ENCODE measurements around the gene SEC61G.

Gene SEC61G

GRCh38 chr7:54719974-54720373 lies 39.0 kb downstream of the SEC61G start:
- Histone ChIP-seq H4K20me1 (ENCODE audit: low read depth, low read length) (no peaks in the 10 kb centered on the region), H3K79me2 (ENCODE audit: insufficient read depth, low read length) (no peaks in the 10 kb centered on the region), H3K27me3 (ENCODE audit: low read length) (no peaks in the 10 kb centered on the region), H3K36me3 (ENCODE audit: low read length) (no peaks in the 10 kb centered on the region), H3K9me2 (replicated peaks; ENCODE audit: insufficient read depth, low read length) (no peaks in the 10 kb centered on the region), H3K4me2 (ENCODE audit: low read depth, low read length, poor library complexity, severe bottlenecking) (no peak overlapping the region), H3K27ac (ENCODE audit: low read depth, low read length) (no peak overlapping the region), H3K9me3 (ENCODE audit: insufficient read depth, low read length) (no peaks in the 10 kb centered on the region), H2AFZ (ENCODE audit: low read depth, low read length, severe bottlenecking) (no peak overlapping the region), H3K4me3 (ENCODE audit: insufficient read depth, low read length, poor library complexity, severe bottlenecking) (no peak overlapping the region), H3F3A (ENCODE audit: insufficient read depth) (no peaks in the 10 kb centered on the region), H3K9ac (ENCODE audit: low read length) (no peak overlapping the region)
- TF ChIP-seq EZH2phosphoT487 (conservative IDR thresholded peaks at IDR 0.05; ENCODE audit: low read length) (no peak), CTCF (IDR thresholded peaks at IDR 0.05; ENCODE audit: insufficient read depth, low read length, poor library complexity, severe bottlenecking) (no peak)

- Histone ChIP-seq H3K9me2 (replicated peaks; ENCODE audit: insufficient read depth, low read length) (no peaks in the 10 kb centered on the region), H3K9me3 (ENCODE audit: insufficient read depth, low read length) (no peaks in the 10 kb centered on the region), H3F3A (ENCODE audit: insufficient read depth) (no peaks in the 10 kb centered on the region), H3K4me3 (ENCODE audit: insufficient read depth, low read length, poor library complexity, severe bottlenecking) (no peak overlapping the region), H3K27ac (ENCODE audit: low read depth, low read length) (no peak overlapping the region), H4K20me1 (ENCODE audit: low read depth, low read length) (no peaks in the 10 kb centered on the region), H3K79me2 (ENCODE audit: insufficient read depth, low read length) (no peaks in the 10 kb centered on the region), H3K27me3 (ENCODE audit: low read length) (no peaks in the 10 kb centered on the region), H2AFZ (ENCODE audit: low read depth, low read length, severe bottlenecking) (no peak overlapping the region), H3K4me2 (ENCODE audit: low read depth, low read length, poor library complexity, severe bottlenecking) (no peak overlapping the region), H3K9ac (ENCODE audit: low read length) (no peak overlapping the region), H3K36me3 (ENCODE audit: low read length) (no peaks in the 10 kb centered on the region)
- TF ChIP-seq CTCF (IDR thresholded peaks at IDR 0.05; ENCODE audit: insufficient read depth, low read length, poor library complexity, severe bottlenecking), result no peak
- no peak for TF ChIP-seq EZH2phosphoT487 (conservative IDR thresholded peaks at IDR 0.05; ENCODE audit: low read length)
Measured at GRCh38 chr7:54719425-54719824, 39.6 kb downstream of the SEC61G start.

- 0 out of 2 replicates have a peak, but pooled peaks cover 7% of the 10 kb centered on the region for H3K9me3 ChIP-seq (ENCODE audit: insufficient read depth, low read length)
- TF ChIP-seq CTCF (IDR thresholded peaks at IDR 0.05; ENCODE audit: insufficient read depth, low read length, poor library complexity, severe bottlenecking) (no peak), EZH2phosphoT487 (conservative IDR thresholded peaks at IDR 0.05; ENCODE audit: low read length) (no peak)
- H3K9ac ChIP-seq (ENCODE audit: low read length), result no peak overlapping the region
- no peak overlapping the region for H3K4me3 ChIP-seq (ENCODE audit: insufficient read depth, low read length, poor library complexity, severe bottlenecking)
- no peak overlapping the region for H3K27ac ChIP-seq (ENCODE audit: low read depth, low read length)
- H3K4me2 ChIP-seq (ENCODE audit: low read depth, low read length, poor library complexity, severe bottlenecking), result no peak overlapping the region
- H3K27me3 ChIP-seq (ENCODE audit: low read length), result no peaks in the 10 kb centered on the region
- H3F3A ChIP-seq (ENCODE audit: insufficient read depth), result no peaks in the 10 kb centered on the region
- no peak overlapping the region for H2AFZ ChIP-seq (ENCODE audit: low read depth, low read length, severe bottlenecking)
- H3K36me3 ChIP-seq (ENCODE audit: low read length), result no peaks in the 10 kb centered on the region
- H4K20me1 ChIP-seq (ENCODE audit: low read depth, low read length), result no peaks in the 10 kb centered on the region
- no peaks in the 10 kb centered on the region for H3K79me2 ChIP-seq (ENCODE audit: insufficient read depth, low read length)
- H3K9me2 ChIP-seq (replicated peaks; ENCODE audit: insufficient read depth, low read length), result no peaks in the 10 kb centered on the region
Measured at GRCh38 chr7:54712820-54713219, 46.2 kb downstream of the SEC61G start.
